HepG2 (cell line): ENCODE results near the gene CCNF. TPM values are rescaled to one million over a fixed set of nuclear protein-coding genes. Genes with fewer than 3 reads are reported as not detected.

Source experiments
- ATAC-seq: fragments of 200-7000 bp; cut with Tn5 transposase; 3 replicates; pipeline ENCODE4 v1.9.1; 2020; ENCODE audit warnings: mild to moderate bottlenecking, moderate library complexity
- BruUV-seq: library from RNA; stranded (reverse); fragments of 400-500 nt; replicated peaks from 2 replicates; lab custom pipeline; 2021; lab: Mats Ljungman, UMichigan
- CTCF ChIA-PET: fragments of 300-600 bp; formaldehyde crosslinking; extraction: SDS; loops from one replicate; lab custom pipeline; 2021; ENCODE audit warnings: low total read pairs, inconsistent platforms, low intra/inter-chr PET ratio; lab: Yijun Ruan, JAX
- POLR2A ChIA-PET: fragments of 350-600 bp; sonication (Branson Sonifier 250); formaldehyde crosslinking; loops from one replicate; lab custom pipeline; 2020; ENCODE audit warnings: antibody characterized with exemption, inconsistent platforms; lab: Yijun Ruan, JAX
- DNase-seq: peaks from one replicate; pipeline ENCODE4 v3.0.0-alpha.2; 2015; ENCODE audit warnings: low spot score
- FAIRE-seq: peaks from 3 replicates; lab custom pipeline; 2011; peaks lifted over from hg19 to GRCh38; lab: Jason Lieb, UNC
- H2AFZ ChIP-seq: one replicate; pipeline ENCODE4 v1.6.1; 2011; ENCODE audit warnings: low read length, inconsistent platforms
- H3K27ac ChIP-seq: fragments of 300-600 bp; 3 replicates; pipeline ENCODE4 v1.8.0; 2011; ENCODE audit warnings: mixed run types, mild to moderate bottlenecking, mixed read lengths, low read length, inconsistent platforms; ENCODE audit not compliant: insufficient read depth; ENCODE audit errors: extremely low read length
- H3K27me3 ChIP-seq, 2 experiments: fragments of 200-600 bp in 1 of 2; 2 replicates in 1 of 2; 3 replicates in 1 of 2; pipeline versions ENCODE4 v1.6.0 to v1.8.0; 2011; ENCODE audit warnings: low read length in 2 of 2, mild to moderate bottlenecking in 2 of 2, moderate library complexity in 2 of 2, inconsistent platforms in 1 of 2; ENCODE audit not compliant: insufficient read depth in 2 of 2, control insufficient read depth in 1 of 2
- H3K36me3 ChIP-seq, 2 experiments: fragments of 200-600 bp in 1 of 2; replicated peaks in 1 of 2; 2 replicates in 1 of 2; 3 replicates in 1 of 2; pipeline versions ENCODE4 v1.5.1 to v1.8.0; 2011; ENCODE audit warnings: low read length in 2 of 2, inconsistent platforms in 1 of 2; ENCODE audit not compliant: insufficient read depth in 2 of 2, control insufficient read depth in 1 of 2
- H3K4me1 ChIP-seq: 2 replicates; pipeline ENCODE4 v1.5.1; 2012; ENCODE audit warnings: low read length, inconsistent platforms; ENCODE audit not compliant: insufficient read depth
- H3K4me2 ChIP-seq: 2 replicates; pipeline ENCODE4 v1.6.0; 2011; ENCODE audit warnings: low read depth, low read length, inconsistent platforms
- H3K4me3 ChIP-seq, 3 experiments: fragments of 200-600 bp in 1 of 3; sonication (generic), shearing (Covaris generic) in 1 of 3; replicated peaks in 1 of 3; 2 replicates each; pipeline ENCODE4 v1.5.1; 2011 to 2016; ENCODE audit warnings: low read length in 3 of 3, inconsistent platforms in 2 of 3, low read depth in 2 of 3, mild to moderate bottlenecking in 2 of 3, control low read depth in 1 of 3, mixed read lengths in 1 of 3; ENCODE audit not compliant: insufficient read depth in 1 of 3
- H3K79me2 ChIP-seq: one replicate; pipeline ENCODE4 v1.6.1; 2011; ENCODE audit warnings: low read length, inconsistent platforms; ENCODE audit not compliant: insufficient read depth
- H3K9ac ChIP-seq: 2 replicates; pipeline ENCODE4 v1.6.0; 2011; ENCODE audit warnings: mild to moderate bottlenecking, low read depth, low read length, inconsistent platforms; ENCODE audit not compliant: insufficient read depth
- H3K9me3 ChIP-seq: 2 replicates; pipeline ENCODE4 v1.5.1; 2012; ENCODE audit warnings: mild to moderate bottlenecking, low read length
- H4K20me1 ChIP-seq: 2 replicates; pipeline ENCODE4 v1.6.0; 2011; ENCODE audit warnings: inconsistent platforms, mild to moderate bottlenecking, low read length, moderate library complexity; ENCODE audit not compliant: insufficient read depth
- ATF2 ChIP-seq: sonication (generic); formaldehyde crosslinking; IDR thresholded peaks from 2 replicates; pipeline ENCODE4 v1.4.0; 2020; ENCODE audit warnings: missing genetic modification reagents
- FOSL2 ChIP-seq: sonication (generic); formaldehyde crosslinking; IDR thresholded peaks from 2 replicates; pipeline ENCODE4 v1.4.0; 2020; ENCODE audit warnings: missing genetic modification reagents
- PAWR ChIP-seq: sonication (generic); formaldehyde crosslinking; IDR thresholded peaks from 2 replicates; pipeline ENCODE4 v1.4.0; 2020; ENCODE audit warnings: missing genetic modification reagents, mild to moderate bottlenecking, borderline replicate concordance
- PHB2 ChIP-seq: fragments of 450-650 bp; IDR thresholded peaks from 2 replicates; pipeline ENCODE4 v1.6.1; 2018; ENCODE audit not compliant: partially characterized antibody
- RFX3 ChIP-seq: IDR thresholded peaks from 2 replicates; pipeline ENCODE4 v1.6.1; 2016; ENCODE audit warnings: missing biosample characterization, missing genetic modification reagents
- TMF1 ChIP-seq: sonication (generic); formaldehyde crosslinking; IDR thresholded peaks from 2 replicates; pipeline ENCODE4 v1.8.1; 2022; ENCODE audit warnings: low read depth, missing genetic modification reagents
- ZNF484 ChIP-seq: sonication (generic); formaldehyde crosslinking; IDR thresholded peaks from 2 replicates; pipeline ENCODE4 v1.5.1; 2020; ENCODE audit warnings: mild to moderate bottlenecking, low read depth, missing genetic modification reagents, borderline replicate concordance
- ZNF501 ChIP-seq: sonication (generic); formaldehyde crosslinking; IDR thresholded peaks from 2 replicates; pipeline ENCODE4 v1.5.1; 2020; ENCODE audit warnings: mild to moderate bottlenecking, moderate library complexity, missing genetic modification reagents
- ZNF777 ChIP-seq: sonication (generic); formaldehyde crosslinking; IDR thresholded peaks from 2 replicates; pipeline ENCODE4 v1.4.0; 2020; ENCODE audit warnings: missing genetic modification reagents
- WGBS: methylation state at CpG from one replicate; pipeline ENCODE4 v1.1.6; 2017; ENCODE audit warnings: low lambda C conversion rate; 5-methylcytosine and 5-hydroxymethylcytosine counted together
- in situ Hi-C: cut with HindIII; loops from 2 replicates; pipeline ENCODE4 v1.10.0; 2017; ENCODE audit warnings: low pct_unique_long_range_greater_than_20kb; ENCODE audit not compliant: extremely low pct_ligation_motif_present
- intact Hi-C: fragments of 100-400 bp; cut with micrococcal nuclease; formaldehyde crosslinking; loops from one replicate; pipeline ENCODE4 v1.10.0; 2022; ENCODE audit not compliant: unreplicated experiment
- polyA plus RNA-seq, 8 experiments: library from polyadenylated mRNA; depleted of rRNA in 3 of 8; stranded (reverse) in 7 of 8; unstranded in 1 of 8; fragments of >200 nt; fragmentation: Illumina TruSeq in 4 of 8; extraction: Trizol in 4 of 8; gene quantifications; 2 replicates each; pipeline versions ENCODE4 v1.2.1 to v1.2.3, GENCODE V29; 2011 to 2016; ENCODE audit warnings: low read depth in 4 of 8, missing spikeins in 1 of 8, mixed read lengths in 1 of 8; ENCODE audit not compliant: insufficient read depth in 1 of 8
- total RNA-seq, 5 experiments: library from RNA; depleted of rRNA; stranded (reverse); fragments of >200 nt; fragmentation: Illumina TruSeq; extraction: Trizol; gene quantifications; 2 replicates each; pipeline ENCODE4 v1.2.3, GENCODE V29; 2016; ENCODE audit warnings: low read depth in 1 of 5
- TF ChIP-seq, protein P1 (sequence below): sonication (generic); formaldehyde crosslinking; IDR thresholded peaks from 2 replicates; pipeline ENCODE4 v1.4.0; 2020; ENCODE audit warnings: missing genetic modification reagents, mild to moderate bottlenecking, borderline replicate concordance

Gene CCNF
- total and polyA plus RNA-seq, 2 of the 13 experiments (the other 11 are each of a cell fraction or from before 2014, with no cell fraction given), result 6.4 to 22.8 TPM

- Histone ChIP-seq H3K9me3 (no peaks in the 10 kb centered on the region), H3K27ac (no peak overlapping the region), H3K4me2 (no peak overlapping the region), H3K27me3 (no peaks in the 10 kb centered on the region), H3K4me1 (peaks cover 14% of the 10 kb centered on the region), H2AFZ (no peak overlapping the region), H3K79me2 (no peaks in the 10 kb centered on the region), H3K9ac (no peak overlapping the region), H4K20me1 (no peaks in the 10 kb centered on the region), H3K36me3 (peaks cover 12 to 29% of the 10 kb centered on the region in 2 experiments; a peak in 4 of 5 replicates), H3K4me3 (no peak overlapping the region)
- CTCF ChIA-PET, result no interaction called here
- 97% methylated on average over 31 of the region's 62 CpGs for WGBS
- FAIRE-seq, result no peak
- TF ChIP-seq TMF1 (CRISPR knock-in tag), result no peak
- no peak for TF ChIP-seq PHB2
- TF ChIP-seq ATF2 (CRISPR knock-in tag), result no peak
- no TSS peak for BruUV-seq
- no peak for ATAC-seq
- in situ Hi-C loops, result no loop called here
- POLR2A ChIA-PET, result no interaction called here
- no peak for DNase-seq
- intact Hi-C loops, result no loop called here
These were observed 67.2 kb downstream of the CCNF start for GRCh38 chr16:2496223-2497115.

GRCh38 chr16:2497116-2497630 lies 67.9 kb downstream of the CCNF start:
- H3K9me3 ChIP-seq, result no peaks in the 10 kb centered on the region
- peaks cover 12 to 29% of the 10 kb centered on the region in 2 experiments; a peak in 4 of 5 replicates for H3K36me3 ChIP-seq
- ChIA-PET CTCF (no interaction called here), POLR2A (no interaction called here)
- H2AFZ ChIP-seq, result no peak overlapping the region
- TF ChIP-seq FOSL2 (no peak), PAWR (CRISPR knock-in tag) (no peak), RFX3 (CRISPR knock-in tag) (no peak), ZNF777 (CRISPR knock-in tag) (no peak), ZNF501 (no peak), ZNF484 (no peak)
- TF ChIP-seq, protein P1, sequence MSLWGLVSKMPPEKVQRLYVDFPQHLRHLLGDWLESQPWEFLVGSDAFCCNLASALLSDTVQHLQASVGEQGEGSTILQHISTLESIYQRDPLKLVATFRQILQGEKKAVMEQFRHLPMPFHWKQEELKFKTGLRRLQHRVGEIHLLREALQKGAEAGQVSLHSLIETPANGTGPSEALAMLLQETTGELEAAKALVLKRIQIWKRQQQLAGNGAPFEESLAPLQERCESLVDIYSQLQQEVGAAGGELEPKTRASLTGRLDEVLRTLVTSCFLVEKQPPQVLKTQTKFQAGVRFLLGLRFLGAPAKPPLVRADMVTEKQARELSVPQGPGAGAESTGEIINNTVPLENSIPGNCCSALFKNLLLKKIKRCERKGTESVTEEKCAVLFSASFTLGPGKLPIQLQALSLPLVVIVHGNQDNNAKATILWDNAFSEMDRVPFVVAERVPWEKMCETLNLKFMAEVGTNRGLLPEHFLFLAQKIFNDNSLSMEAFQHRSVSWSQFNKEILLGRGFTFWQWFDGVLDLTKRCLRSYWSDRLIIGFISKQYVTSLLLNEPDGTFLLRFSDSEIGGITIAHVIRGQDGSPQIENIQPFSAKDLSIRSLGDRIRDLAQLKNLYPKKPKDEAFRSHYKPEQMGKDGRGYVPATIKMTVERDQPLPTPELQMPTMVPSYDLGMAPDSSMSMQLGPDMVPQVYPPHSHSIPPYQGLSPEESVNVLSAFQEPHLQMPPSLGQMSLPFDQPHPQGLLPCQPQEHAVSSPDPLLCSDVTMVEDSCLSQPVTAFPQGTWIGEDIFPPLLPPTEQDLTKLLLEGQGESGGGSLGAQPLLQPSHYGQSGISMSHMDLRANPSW (CRISPR knock-in tag), result no peak
- no peak overlapping the region for H3K4me2 ChIP-seq
- ATAC-seq (no peak), DNase-seq (no peak), FAIRE-seq (no peak)
- H3K79me2 ChIP-seq, result no peaks in the 10 kb centered on the region
- H3K27me3 ChIP-seq, result no peaks in the 10 kb centered on the region
- no peaks in the 10 kb centered on the region for H4K20me1 ChIP-seq
- 92% methylated on average over 7 of the region's 21 CpGs for WGBS
- BruUV-seq, result no TSS peak
- in situ Hi-C loops, result no loop called here
- intact Hi-C loops, result no loop called here
- peaks cover 12% of the 10 kb centered on the region for H3K4me1 ChIP-seq
- H3K9ac ChIP-seq, result no peak overlapping the region
- no peak overlapping the region for H3K4me3 ChIP-seq
- H3K27ac ChIP-seq, result no peak overlapping the region
